Karpas-422 (cell line): ENCODE data around the gene TEDC1. TPM values are rescaled to one million over a fixed set of nuclear protein-coding genes. Genes with fewer than 3 reads are reported as not detected.

Source experiments
- DNase-seq: peaks from one replicate; pipeline ENCODE4 v3.0.0-alpha.2; 2015
- H2AFZ ChIP-seq: fragments of 200-600 bp; sonication (generic); 2 replicates; pipeline ENCODE4 v1.6.1; 2014; ENCODE audit warnings: antibody characterized with exemption, low read length, mixed read lengths
- H3K27ac ChIP-seq: fragments of 200-600 bp; sonication (generic); 2 replicates; pipeline ENCODE4 v1.5.1; 2014; ENCODE audit warnings: mild to moderate bottlenecking, low read length, moderate library complexity
- H3K27me3 ChIP-seq: fragments of 200-600 bp; sonication (generic); 2 replicates; pipeline ENCODE4 v1.6.1; 2014; ENCODE audit warnings: low read length, mixed read lengths
- H3K36me3 ChIP-seq: fragments of 200-600 bp; sonication (generic); 2 replicates; pipeline ENCODE4 v1.6.1; 2014; ENCODE audit warnings: low read length, mixed read lengths; ENCODE audit not compliant: insufficient read depth
- H3K4me1 ChIP-seq: fragments of 200-600 bp; sonication (generic); 2 replicates; pipeline ENCODE4 v1.6.1; 2014; ENCODE audit warnings: mild to moderate bottlenecking, low read length, mixed read lengths
- H3K4me2 ChIP-seq: fragments of 200-600 bp; sonication (generic); 2 replicates; pipeline ENCODE4 v1.6.1; 2014; ENCODE audit warnings: low read length, low read depth, mild to moderate bottlenecking; ENCODE audit not compliant: poor library complexity, severe bottlenecking
- H3K4me3 ChIP-seq: fragments of 200-600 bp; sonication (generic); 2 replicates; pipeline ENCODE4 v1.5.1; 2014; ENCODE audit warnings: mild to moderate bottlenecking, antibody characterized with exemption, low read length, mixed read lengths
- H3K79me2 ChIP-seq: fragments of 200-600 bp; sonication (generic); 2 replicates; pipeline ENCODE4 v1.6.1; 2014; ENCODE audit warnings: mild to moderate bottlenecking, low read length, mixed read lengths
- H3K9ac ChIP-seq: fragments of 200-600 bp; sonication (generic); 2 replicates; pipeline ENCODE4 v1.6.0; 2014; ENCODE audit warnings: low read length
- H3K9me2 ChIP-seq: fragments of 200-600 bp; sonication (generic), shearing (Covaris generic); replicated peaks from 2 replicates; pipeline ENCODE4 v1.6.0; 2014; ENCODE audit warnings: mild to moderate bottlenecking, low read length, moderate library complexity; ENCODE audit not compliant: insufficient read depth
- H3K9me3 ChIP-seq: fragments of 300-700, 200-600 bp; sonication (generic); 2 replicates; pipeline ENCODE4 v1.6.1; 2014; ENCODE audit warnings: low read length, mixed read lengths
- H4K20me1 ChIP-seq: fragments of 200-600 bp; sonication (generic); 2 replicates; pipeline ENCODE4 v1.6.1; 2014; ENCODE audit warnings: mild to moderate bottlenecking, antibody characterized with exemption, low read length, low read depth; ENCODE audit not compliant: insufficient read depth
- total RNA-seq: library from RNA; depleted of rRNA; stranded (reverse); fragments of >200 nt; shearing (Covaris generic); gene quantifications from 2 replicates; pipeline ENCODE4 v1.2.3, GENCODE V29; 2014; ENCODE audit warnings: low replicate concordance

Gene TEDC1
- total RNA-seq, 1 experiment from 2014 or later = 9.8 TPM

GRCh38 chr14:105533391-105533790 is 42.3 kb downstream of the TEDC1 start:
- Histone ChIP-seq H3K36me3 (no peaks in the 10 kb centered on the region), H2AFZ (no peak overlapping the region), H3K9me2 (no peaks in the 10 kb centered on the region), H3K9ac (no peak overlapping the region), H3K27ac (no peak overlapping the region), H3K79me2 (no peaks in the 10 kb centered on the region), H4K20me1 (peaks cover 6% of the 10 kb centered on the region; the same call in 1 of the 2 replicates), H3K4me2 (no peak overlapping the region), H3K27me3 (no peaks in the 10 kb centered on the region), H3K4me3 (no peak overlapping the region), H3K4me1 (peaks cover 46% of the 10 kb centered on the region), H3K9me3 (no peaks in the 10 kb centered on the region)
- no peak for DNase-seq

- Histone ChIP-seq H3K27ac (no peak overlapping the region), H3K4me3 (no peak overlapping the region), H3K4me1 (peaks cover 40% of the 10 kb centered on the region), H3K36me3 (no peaks in the 10 kb centered on the region), H3K9me2 (no peaks in the 10 kb centered on the region), H3K9ac (no peak overlapping the region), H3K4me2 (no peak overlapping the region), H2AFZ (no peak overlapping the region), H3K9me3 (no peaks in the 10 kb centered on the region), H3K27me3 (no peaks in the 10 kb centered on the region), H3K79me2 (no peaks in the 10 kb centered on the region), H4K20me1 (peaks cover 6% of the 10 kb centered on the region; the same call in 1 of the 2 replicates)
- no peak for DNase-seq
Observed at GRCh38 chr14:105533811-105534498, 42.9 kb downstream of the TEDC1 start.

DNA sequence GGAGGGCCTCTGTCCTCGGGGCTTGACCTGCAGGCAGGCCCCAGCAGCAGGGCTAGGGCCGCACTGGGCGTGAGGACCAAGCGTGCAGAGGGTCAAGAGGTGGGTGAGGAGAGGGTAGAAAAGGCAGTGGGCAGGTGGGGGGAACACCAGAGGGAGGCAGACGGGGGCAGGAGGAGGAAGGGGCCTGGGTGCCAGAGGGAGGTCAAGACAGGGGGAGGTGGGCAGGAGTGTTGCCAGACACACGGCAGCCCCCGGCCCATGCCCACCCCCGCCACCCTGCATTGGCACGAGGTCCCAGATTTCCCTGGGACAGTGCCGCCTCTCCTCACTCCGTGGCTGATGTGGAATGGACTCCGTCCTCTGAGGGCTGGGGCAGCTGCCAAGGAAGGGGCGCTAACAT is 43.5 kb downstream of the TEDC1 start:
- Histone ChIP-seq H3K36me3 (no peaks in the 10 kb centered on the region), H3K4me1 (peaks cover 34% of the 10 kb centered on the region), H3K27ac (no peak overlapping the region), H4K20me1 (peaks cover 6% of the 10 kb centered on the region; the same call in 1 of the 2 replicates), H3K9me3 (no peaks in the 10 kb centered on the region), H3K4me3 (no peak overlapping the region), H3K27me3 (no peaks in the 10 kb centered on the region), H2AFZ (no peak overlapping the region), H3K9ac (no peak overlapping the region), H3K9me2 (no peaks in the 10 kb centered on the region), H3K79me2 (no peaks in the 10 kb centered on the region), H3K4me2 (no peak overlapping the region)
- no peak for DNase-seq

DNA sequence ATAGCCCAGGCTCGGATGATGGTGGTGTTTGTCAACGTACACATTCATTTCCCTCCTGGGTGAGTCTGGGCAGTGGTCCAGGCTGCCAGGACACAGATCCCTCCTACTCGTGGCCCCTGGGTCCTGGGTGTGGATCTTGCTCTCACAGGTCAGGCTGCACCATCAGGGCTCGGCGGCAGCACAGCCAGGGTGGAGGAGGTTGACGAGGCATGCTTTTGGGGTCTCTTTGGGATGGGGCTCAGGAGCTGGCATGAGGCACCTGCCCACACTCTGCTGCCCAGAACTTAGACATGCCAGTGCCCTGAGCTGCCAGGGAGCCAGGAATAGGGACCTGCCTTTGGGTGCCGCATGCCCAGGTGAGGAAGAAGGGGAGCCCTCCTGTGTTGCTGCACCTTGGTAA is 45.0 kb downstream of the TEDC1 start:
- Histone ChIP-seq H3K4me3 (no peak overlapping the region), H3K27ac (no peak overlapping the region), H3K27me3 (no peaks in the 10 kb centered on the region)

DNA sequence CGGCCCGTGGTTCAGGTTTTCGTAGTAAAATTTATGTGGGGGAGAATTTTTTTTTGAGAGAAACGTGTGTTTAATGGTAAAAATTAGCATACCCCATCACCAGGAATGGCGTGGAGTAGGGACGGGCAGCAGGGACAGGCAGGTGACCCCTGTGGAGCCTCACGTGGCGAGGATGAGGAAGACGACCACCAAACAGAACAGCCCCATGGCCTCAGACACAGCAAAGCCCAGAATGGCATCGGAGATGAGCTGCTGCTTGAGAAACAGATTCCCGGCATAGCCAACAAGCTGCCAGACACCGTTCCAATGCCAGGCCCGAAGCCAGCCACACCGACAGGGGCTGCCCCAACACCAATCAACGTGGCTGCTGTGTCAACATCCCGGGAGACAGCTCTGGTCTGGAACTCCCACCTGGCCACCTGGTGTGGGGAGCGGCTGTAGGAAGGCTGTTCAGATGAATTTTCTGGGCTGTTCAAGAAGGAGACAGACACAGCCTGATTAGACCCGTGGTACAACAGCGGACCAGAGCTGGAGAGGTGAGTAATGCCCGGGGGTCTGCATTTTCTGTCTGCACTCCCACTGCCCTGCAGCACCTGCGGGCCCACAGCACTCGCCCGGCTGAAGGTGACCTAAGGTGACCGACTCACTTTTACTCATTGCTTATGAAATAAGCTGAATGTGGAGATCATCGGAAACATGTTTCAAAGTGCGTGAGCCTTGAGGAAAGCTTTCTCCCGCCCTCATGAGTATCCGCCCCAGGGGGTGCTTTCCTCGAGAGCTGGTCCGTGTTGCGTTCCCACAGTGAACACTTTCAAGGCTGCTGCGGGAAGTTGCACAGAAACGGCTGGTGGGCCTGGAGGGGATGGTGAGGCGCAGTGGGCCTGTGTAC is 45.9 kb downstream of the TEDC1 start:
- H3K9me3 ChIP-seq = no peaks in the 10 kb centered on the region
- H3K9me2 ChIP-seq = no peaks in the 10 kb centered on the region
- DNase-seq = no peak
- no peaks in the 10 kb centered on the region for H3K36me3 ChIP-seq
- no peaks in the 10 kb centered on the region for H3K27me3 ChIP-seq
- no peaks in the 10 kb centered on the region for H3K79me2 ChIP-seq
- H3K4me3 ChIP-seq = no peak overlapping the region
- H3K4me2 ChIP-seq = no peak overlapping the region
- no peak overlapping the region for H3K9ac ChIP-seq
- H2AFZ ChIP-seq = no peak overlapping the region
- no peak overlapping the region for H3K27ac ChIP-seq
- peaks cover 13% of the 10 kb centered on the region for H3K4me1 ChIP-seq
- H4K20me1 ChIP-seq = peaks cover 1% of the 10 kb centered on the region; the same call in 1 of the 2 replicates

More for the DNA sequence above, 45.0 kb downstream of the TEDC1 start:
- Histone ChIP-seq H3K9ac (no peak overlapping the region), H3K79me2 (no peaks in the 10 kb centered on the region), H3K9me3 (no peaks in the 10 kb centered on the region), H3K4me2 (no peak overlapping the region), H2AFZ (no peak overlapping the region), H3K9me2 (no peaks in the 10 kb centered on the region), H4K20me1 (peaks cover 6% of the 10 kb centered on the region; the same call in 1 of the 2 replicates), H3K36me3 (no peaks in the 10 kb centered on the region), H3K4me1 (peaks cover 22% of the 10 kb centered on the region)
- DNase-seq = no peak

DNA sequence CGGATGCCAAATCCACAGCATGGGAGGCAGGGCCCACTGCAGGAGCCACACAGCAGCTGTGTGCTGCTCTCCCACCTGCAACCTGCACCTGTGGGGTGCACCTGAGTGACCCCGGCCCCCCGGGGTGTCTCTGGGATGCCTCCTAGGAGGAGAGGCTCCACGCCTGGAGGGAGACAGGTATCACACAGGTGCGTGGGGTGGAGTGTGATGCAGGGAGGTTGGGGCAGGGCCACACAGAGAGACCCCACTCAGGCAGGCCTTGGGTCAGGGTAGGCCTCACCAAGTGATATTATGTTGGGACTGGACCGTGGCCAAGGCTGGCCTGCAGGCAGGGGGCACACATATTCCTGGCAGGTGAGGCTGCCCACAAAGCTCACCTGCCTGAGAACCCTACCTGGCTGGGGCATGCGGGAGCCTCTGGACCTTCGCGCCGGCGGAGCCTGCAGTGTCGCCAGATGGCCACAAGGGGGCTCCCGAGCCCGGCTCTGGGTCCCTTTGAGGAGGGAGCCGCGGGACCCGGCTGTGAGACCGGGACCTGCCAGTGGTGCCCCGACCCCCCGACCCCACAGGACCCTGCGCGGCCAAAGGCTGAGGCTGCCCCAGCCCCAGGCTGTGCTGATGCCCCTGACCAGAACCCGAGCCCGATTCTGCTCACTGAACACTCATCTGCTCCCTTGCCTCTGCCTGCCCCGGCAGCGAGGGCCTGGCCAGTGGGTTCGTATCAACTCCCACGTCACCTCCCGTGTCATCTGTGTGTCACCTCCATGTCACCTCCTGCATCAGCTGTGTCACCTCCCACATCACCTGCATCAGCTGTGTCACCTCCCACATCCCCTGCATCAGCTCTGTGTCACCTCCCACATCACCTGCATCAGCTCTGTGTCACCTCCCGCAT is 46.8 kb downstream of the TEDC1 start:
- no peaks in the 10 kb centered on the region for H3K27me3 ChIP-seq
- H4K20me1 ChIP-seq = no peaks in the 10 kb centered on the region; the same call in 1 of the 2 replicates
- no peak overlapping the region for H3K4me2 ChIP-seq
- no peaks in the 10 kb centered on the region for H3K9me2 ChIP-seq
- H3K27ac ChIP-seq = no peak overlapping the region
- peak; percentile 89 for DNase-seq
- no peaks in the 10 kb centered on the region for H3K36me3 ChIP-seq
- peaks cover under 1% of the 10 kb centered on the region; the same call in 1 of the 2 replicates for H3K9me3 ChIP-seq
- no peak overlapping the region for H3K9ac ChIP-seq
- H2AFZ ChIP-seq = no peak overlapping the region
- H3K79me2 ChIP-seq = no peaks in the 10 kb centered on the region
- no peak overlapping the region for H3K4me3 ChIP-seq
- H3K4me1 ChIP-seq = peaks cover 4% of the 10 kb centered on the region

GRCh38 chr14:105538481-105539049 is 47.5 kb downstream of the TEDC1 start:
- no peak for DNase-seq
- H3K9me2 ChIP-seq = no peaks in the 10 kb centered on the region
- no peaks in the 10 kb centered on the region for H3K36me3 ChIP-seq
- H3K9me3 ChIP-seq = peaks cover 8% of the 10 kb centered on the region
- H3K4me2 ChIP-seq = no peak overlapping the region
- no peak overlapping the region for H3K4me3 ChIP-seq
- no peak overlapping the region for H3K9ac ChIP-seq
- no peak overlapping the region for H3K27ac ChIP-seq
- H4K20me1 ChIP-seq = no peaks in the 10 kb centered on the region; the same call in 1 of the 2 replicates
- peaks cover 1% of the 10 kb centered on the region; the same call in 1 of the 2 replicates for H3K27me3 ChIP-seq
- no peaks in the 10 kb centered on the region for H3K4me1 ChIP-seq
- H2AFZ ChIP-seq = no peak overlapping the region
- no peaks in the 10 kb centered on the region for H3K79me2 ChIP-seq
